ENCODE data around the gene FAM53B.
A peak's percentile ranks its signal among the peaks of the same experiment; 100 is the strongest.
"Not testable (repeated sequence)": the region's sequence is repeated elsewhere in the genome, so short reads cannot be mapped to it uniquely, and the experiment has no call there.

The FAM53B gene

DNA sequence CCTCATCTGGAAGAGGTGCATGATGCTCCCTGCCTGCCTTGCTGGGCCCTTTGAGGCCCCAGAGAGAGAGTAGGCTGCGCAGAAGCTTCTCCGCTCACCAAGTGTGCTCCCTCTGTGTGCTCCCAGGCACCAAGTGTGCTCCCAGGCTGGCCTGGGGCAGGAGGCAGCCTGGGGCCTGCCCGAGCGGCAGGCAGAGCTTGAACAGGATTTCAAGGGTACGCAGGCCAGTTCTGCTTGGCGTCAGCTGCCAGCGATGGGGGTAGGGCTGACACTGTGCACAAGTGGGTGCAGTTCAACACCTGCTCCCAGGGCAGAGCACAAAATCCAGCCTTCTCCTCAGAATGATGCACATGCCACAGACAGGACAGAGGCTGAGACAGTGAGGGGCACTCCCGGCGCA lies 119.7 kb downstream of the FAM53B start:
- no peak for DNase-seq

DNA sequence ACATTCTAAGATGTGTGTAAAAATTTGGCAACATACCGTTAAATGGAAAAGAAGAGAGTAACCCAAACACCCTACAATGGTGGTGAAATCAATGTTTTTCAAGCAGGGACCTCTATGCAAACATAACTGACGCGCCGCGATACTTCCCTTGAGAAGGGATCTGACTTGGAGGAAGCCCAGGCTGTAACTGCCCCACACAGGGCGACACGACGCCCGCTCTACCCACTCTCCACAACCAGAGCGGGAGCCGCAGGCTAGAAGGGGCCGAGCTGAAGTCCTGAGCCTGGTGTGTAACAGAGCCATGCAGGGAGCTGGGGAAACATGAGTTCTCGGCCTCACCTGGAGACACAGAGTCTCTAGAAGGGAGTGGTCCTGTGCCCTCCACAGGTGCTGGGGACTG lies 120.2 kb downstream of the FAM53B start:
- no peak for DNase-seq

DNA sequence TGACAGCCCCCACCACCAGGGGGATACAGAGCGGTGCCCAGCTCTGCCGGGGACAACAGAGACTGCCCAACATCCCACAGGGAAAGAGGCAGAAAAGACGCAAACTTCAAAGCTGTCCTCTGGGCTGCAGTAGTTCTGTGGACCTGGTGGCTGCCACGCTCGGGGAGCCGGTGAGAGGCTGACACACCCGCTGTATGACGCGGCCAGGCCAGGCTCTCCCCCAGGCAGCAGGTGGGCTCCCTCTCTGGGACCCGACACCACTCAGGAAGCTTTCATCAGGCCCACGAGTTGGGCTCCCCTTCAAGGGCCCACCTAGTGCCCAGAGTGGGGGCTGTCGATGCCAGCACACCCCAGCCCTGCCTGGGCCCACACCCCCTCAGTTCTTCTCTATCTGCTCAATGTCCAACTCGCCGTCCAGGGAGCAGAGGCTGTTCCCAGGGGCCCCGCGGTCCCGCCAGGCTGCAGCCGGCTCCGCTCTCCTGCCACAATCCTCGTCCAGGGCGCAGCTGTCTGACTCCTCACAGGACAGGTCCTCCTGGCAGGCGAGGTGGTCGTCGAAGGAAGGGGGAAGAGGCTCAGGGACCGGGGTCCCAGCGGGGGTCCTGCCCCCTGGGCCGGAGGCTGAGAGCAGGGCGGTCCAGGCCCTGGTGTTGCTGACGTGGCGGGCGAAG lies 121.2 kb downstream of the FAM53B start:
- no peak for DNase-seq

DNA sequence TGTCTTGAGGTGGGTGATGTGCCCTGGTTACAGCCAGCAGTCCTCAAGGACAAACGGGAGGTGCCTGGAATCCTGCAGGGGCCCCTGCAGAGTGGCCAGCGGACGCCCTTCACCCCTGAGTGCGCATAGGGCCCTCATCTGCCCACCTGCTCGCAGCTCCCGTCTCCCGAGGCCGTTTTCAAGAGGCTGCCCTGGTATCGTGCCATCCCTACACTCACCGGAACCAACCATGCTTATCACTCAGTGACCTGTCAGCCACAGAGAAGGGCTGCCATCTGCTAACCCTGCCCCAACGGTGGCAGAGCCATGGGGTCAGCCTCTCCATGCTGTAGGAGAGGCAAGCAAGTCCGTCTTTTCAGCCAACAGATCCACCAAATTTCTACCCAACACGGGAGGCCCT lies 122.0 kb downstream of the FAM53B start:
- DNase-seq: no peak

DNA sequence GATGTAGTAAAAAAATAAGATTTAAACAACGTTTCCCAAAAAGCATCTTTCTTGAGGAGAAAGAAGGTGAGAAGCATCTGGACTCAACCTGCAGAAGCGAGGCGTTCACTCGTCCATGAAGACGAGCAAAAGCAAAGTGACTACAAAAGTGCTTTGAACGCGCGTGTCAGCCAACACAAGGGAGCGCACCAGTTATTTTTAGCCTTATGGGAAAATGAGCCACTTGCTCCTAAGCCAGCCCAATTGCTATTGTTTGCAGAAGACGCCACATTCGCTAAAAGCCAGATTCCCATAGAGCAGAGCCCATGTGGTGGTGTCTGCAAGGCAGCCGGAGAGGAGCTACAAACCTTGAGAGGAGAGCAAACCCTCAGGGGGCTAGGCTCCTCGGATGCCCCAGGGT lies 122.5 kb downstream of the FAM53B start:
- no peak for DNase-seq

DNA sequence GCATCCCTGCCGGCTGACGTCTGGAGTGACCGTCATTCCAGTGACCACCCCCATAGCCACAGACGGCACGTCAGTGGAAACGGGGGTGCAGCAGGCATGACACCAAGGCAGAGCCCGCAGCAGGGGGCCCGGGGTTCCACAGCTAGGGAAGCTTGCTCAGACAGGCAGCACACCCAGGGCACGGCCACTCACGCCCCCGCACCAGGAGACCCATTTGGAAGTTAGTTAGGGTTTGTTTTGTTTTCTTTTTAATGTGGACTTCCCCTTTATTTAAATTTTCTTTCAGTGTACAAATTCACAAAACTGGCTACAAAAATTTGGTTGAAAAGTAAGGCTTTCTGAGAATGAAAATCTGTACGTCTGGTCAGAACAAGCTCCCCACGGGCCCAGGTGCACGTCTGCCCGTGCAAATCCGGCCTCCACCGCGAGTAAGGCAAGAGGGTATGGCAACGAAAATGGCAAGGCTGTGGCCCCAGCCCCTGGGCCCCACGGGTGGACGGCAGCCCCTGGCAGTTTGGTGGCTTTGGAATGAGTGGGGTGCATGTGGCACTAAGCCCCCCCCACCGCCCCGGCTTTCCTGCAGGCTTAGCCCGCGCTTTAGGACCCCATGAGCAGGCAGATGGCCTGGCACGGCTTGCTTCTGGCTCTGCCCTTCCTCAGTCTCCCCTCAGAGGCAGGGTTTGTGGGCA lies 124.2 kb downstream of the FAM53B start:
- peak in 1 of 2 donors; percentile 25 for DNase-seq

DNA sequence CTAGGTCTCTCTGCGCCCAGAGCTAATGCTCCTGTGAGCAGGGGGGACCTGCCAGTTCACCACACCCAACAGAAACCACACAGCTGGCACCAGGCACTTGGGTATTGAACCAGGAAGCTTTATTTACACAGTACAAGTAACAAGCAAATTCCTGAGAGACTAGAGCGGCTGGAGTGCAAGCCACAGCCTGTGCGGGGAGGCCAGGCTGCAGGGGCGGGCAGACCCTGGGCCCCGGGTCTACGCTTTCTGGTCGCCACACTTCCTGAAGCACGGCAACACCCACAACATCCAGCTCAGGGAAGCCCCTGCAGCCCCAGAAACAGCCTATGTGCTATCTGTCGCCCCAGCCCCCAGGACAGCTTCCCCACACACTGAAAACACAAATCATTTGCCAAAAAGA lies 125.0 kb downstream of the FAM53B start:
- DNase-seq: peak; percentile 29 to 64

DNA sequence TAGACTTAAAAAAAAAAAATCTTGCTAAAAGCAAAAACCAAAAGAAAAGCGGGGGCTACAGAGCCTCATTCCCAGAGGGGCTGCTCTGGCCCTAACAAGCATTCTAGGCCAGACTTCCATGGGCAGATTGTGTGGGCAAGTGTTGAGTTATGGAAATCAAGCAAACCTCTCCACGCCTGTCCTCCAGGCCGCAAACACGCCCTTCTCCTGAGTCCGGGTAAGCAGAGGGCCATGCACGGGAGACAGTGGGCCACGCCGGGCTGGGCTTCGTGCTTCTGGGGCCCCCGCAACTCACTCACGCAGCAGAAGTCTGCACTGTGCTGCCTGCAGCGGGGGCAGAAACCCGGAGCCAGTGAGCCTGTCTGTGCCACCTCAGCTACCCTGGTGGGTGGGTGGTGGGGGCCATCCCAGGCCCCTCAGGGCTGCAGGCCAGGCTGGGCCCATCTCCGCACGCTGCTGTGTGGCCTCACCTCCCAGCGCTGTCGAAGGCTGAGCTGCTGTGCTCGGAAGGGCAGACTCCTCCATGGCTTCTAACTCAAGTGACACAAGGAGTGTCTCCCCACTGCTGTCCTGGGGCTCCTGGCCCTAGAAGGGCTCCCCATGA lies 125.6 kb downstream of the FAM53B start:
- DNase-seq: no peak

DNA sequence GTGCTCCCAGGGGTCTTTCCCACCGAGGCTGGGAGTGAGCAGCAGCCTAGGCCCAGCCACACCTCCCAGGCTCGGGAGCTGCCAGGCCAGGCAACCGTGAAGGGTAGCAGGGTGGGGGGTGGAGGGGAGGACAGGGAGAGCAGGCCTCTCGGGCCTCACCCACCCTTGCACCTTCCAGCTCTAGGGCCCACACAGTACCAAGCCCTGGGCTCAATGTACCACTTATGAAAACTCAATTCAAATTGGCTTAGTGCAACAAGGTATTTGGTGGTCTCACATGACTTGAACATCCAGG lies 127.4 kb downstream of the FAM53B start:
- DNase-seq: no peak

DNA sequence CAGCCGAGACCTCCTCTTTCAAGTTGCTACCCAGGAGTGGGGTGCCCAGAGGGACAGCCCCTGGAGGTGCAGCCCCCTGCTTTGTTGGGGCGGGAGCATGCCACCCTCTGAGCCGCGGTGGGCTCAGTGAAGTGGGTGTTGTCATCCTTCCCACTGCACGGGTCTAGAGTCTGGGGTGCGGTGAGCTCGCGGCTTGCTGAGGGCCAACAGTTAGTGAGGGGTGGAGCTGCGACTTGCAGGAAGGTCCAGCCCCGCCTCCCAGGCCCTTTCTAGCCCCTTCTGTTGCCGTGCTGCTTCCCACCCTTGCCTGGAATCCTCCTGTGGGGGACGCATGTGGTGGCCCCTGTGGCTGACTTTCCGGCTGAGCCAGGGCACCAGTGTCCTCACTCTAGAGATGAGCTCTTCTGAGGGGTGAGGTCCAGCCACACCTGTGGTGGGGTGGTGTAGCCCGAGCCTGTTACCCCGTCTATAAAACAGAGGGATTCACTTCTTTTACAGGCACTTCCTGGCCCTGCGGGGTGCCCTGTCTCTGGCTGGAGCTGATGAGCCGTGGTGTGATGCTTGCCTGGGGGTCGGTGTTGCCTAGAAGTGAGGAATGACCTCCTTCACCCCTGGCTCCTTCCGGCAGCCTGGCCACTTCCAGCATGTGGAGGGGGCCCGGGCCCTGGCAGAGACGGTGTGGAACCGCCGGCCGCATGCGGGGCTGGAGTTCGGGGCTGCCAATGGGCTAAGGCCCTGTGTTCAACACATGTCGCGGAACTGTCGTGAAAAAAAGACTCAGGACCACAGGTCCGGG lies 127.9 kb downstream of the FAM53B start:
- peak; percentile 38 for DNase-seq

DNA sequence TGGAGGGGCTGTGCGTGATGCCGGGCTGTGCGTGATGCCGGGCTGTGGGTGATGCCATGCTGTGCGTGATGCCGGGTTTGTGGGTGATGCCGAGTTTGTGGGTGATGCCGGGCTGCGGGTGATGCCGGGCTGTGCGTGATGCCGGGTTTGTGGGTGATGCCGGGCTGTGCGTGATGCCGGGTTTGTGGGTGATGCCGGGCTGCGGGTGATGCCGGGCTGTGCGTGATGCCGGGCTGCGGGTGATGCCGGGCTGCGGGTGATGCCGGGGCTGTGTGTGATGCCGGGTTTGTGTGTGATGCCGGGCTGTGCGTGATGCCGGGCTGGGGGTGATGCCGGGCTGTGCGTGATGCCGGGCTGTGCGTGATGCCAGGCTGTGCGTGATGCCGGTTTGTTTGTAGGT lies 128.9 kb downstream of the FAM53B start:
- no peak for DNase-seq

DNA sequence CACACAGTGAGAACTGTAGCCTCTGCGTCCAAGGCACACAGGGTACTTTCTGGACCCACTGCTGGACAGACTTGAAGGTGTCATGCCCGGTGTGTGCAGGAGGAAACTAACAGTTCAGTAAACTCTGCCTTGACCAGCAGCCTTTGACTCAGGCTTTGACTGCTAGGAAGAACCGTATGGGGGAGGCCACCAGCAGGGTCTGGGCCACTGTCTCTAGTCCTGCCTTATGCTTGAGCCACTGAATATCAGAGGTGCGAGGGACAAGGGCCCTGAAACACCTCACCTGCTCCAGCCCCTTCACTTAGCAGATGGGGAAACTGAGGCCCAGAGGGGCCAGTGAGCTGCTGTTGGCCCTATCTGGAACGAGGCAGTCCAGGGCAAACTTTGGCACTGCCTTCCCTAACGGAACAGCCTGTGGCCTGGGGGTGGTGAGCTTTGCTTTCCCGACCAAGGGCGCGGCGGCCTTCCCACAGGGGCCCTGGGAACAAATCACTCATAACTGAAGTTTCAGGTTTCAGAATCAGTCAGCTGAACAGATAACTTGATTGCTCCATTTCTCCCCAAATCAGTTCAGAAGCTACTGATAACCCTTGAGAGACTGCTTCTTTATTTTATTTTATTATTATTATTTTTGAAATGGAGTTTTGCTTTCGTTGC lies 130.0 kb downstream of the FAM53B start:
- no peak for DNase-seq

DNA sequence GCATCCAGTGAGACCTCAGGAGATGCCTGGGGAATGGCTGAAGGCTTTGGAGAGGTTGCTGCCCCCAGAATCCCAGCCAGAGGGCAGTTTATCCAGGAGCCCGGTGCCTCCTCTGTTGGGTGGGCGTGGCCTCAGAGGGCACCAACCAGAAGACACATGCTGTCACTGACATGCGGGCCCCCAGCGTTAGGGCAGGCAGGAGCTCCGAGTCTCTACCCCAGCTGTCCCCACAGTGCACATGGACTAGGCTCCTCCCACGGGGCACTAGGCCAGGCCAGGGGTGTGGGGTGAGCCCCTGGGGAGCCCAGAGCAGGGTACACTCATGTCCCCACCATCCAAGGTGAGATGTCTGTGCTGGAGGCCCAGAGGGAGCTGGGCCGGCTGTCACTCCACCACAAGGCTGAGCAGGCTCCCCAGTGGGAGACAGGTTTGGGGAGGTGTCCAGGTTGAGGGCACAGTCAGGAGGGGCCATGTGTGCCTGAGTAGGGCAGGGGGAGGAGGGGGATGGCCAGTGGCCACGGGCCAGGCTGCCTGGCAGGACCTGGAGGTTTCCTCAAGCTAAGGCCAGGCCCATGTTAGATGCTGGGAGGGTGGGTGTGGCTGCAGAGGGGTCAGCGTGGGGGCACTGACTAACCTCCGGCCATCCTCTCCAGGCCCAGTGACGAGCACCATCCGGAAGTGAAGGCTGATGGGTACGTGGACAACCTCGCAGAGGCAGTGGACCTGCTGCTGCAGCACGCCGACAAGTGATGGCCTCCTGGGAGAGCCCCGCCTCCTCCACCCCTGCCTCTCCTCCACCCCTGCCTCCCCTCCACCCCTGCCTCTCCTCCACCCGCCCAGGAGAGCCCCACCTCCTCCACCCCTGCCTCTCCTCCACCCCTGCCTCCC lies 131.3 kb downstream of the FAM53B start:
- DNase-seq: peak; percentile 44 to 49

DNA sequence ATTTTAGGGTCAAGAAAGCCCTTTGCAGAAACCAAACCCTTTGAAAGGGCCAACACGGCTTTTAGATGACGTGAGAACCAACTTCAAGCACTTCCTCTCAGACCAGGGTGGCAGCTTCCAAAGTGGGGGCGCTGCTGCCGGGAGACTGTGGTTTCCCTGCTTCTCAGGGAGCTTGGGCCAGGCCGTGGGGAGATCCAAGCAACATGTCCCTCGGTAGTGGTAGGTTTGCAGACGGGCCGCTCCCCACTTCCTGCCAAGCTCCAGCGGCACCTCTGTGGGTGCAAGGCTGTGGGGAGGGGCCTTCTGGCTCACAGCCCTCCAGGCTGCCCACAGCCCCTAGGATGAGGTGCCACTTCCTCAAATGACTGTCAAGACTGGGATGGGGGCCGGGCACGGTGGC lies 132.4 kb downstream of the FAM53B start:
- peak; percentile 58 to 66 for DNase-seq

DNA sequence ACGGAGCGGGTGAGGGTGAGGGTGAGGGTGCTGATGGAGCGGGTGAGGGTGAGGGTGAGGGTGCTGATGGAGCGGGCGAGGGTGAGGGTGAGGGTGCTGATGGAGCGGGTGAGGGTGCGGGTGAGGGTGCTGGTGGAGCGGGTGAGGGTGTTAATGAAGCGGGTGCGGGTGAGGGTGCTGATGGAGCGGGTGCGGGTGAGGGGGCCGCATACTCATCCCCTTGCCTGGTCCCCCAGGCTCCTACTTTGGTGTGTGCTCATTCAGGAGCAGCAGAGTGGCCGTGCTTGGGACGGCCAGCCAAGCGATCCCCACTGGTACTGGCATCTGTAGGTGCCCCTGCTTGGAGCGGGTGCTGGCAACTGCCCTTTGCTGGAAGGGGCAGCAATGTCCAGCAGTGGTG lies 133.3 kb downstream of the FAM53B start:
- not testable (repeated sequence) for DNase-seq

DNA sequence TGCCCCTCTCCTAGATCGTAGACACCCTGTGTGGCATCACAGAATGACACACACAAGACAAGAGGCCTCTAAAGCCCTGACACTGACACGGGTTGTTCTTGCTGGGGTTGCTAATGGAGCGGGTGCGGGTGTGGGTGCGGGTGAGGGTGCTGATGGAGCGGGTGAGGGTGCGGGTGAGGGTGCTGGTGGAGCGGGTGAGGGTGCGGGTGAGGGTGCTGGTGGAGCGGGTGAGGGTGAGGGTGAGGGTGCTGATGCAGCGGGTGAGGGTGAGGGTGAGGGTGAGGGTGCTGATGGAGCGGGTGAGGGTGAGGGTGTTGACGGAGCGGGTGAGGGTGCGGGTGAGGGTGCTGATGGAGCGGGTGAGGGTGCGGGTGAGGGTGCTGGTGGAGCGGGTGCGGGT lies 134.0 kb downstream of the FAM53B start:
- DNase-seq: not testable (repeated sequence)

DNA sequence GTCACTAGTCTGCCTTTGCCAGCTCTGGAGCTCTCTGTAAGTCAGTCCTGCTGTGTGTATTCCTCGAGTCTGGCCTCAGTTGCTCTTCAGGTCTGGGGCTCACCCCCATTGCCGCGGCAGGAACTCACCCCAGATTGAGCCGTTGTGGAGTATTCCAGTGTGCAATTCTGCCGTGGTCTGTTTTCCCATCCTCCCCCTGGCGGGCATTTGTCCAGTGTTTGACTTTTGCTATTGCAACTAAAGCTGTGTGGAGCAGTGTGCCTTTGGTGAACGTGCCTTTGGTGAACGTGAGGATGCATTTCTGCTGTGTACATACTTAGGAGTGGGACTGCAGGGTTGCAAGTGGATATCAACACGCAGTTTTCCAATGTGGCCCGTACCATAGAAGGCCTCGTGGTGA lies 134.5 kb downstream of the FAM53B start:
- no peak for DNase-seq

DNA sequence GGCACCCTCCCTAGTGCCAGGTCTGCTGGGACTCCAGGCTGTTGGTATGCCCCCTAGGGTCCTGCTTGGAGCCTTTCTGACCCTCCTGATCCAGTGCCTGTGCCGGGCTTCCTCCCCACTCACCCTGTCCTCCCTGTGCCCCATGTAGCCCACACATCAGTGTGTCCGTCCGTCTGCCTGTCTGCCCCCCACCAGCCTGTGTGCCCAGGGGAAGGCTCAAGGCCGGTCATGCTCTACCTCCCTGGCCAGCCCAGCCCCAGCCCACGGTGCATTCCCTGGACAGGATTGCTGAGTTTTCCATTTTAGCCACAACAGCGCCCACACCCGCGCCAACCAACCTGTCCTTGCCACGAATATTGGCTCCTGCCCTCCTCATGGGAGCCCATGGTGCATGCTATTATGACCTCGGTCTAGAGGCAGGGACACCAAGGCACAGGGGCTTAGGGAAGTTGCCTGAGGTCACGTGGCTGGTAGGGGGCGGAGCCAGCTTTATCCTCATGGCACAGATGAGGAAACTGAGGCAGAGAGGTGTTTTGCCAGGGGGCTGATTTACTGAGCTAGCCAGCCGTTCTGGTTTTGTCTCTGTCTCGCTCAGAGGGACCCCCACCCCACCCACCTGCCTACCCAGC lies 136.0 kb downstream of the FAM53B start:
- DNase-seq: no peak

DNA sequence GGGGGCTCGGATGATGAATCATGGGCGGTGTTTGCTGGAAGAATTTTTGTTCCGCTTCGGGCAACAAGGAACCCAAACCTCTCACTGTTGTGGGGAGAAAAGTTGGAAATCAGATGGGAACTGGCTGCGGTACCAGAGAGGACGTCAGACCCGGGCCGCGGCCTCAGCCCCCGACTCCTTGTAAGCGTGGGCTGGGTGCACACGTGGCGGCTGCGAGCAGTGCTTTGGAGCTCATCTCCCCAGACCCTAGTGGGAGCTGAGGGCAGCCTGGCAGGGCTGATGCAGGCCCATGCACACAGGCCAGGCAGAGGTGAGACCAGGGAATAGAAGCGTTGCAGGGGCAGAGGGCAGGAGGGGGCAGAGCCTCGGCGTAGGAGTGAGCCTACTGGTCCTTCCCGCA lies 136.5 kb downstream of the FAM53B start:
- DNase-seq: no peak

DNA sequence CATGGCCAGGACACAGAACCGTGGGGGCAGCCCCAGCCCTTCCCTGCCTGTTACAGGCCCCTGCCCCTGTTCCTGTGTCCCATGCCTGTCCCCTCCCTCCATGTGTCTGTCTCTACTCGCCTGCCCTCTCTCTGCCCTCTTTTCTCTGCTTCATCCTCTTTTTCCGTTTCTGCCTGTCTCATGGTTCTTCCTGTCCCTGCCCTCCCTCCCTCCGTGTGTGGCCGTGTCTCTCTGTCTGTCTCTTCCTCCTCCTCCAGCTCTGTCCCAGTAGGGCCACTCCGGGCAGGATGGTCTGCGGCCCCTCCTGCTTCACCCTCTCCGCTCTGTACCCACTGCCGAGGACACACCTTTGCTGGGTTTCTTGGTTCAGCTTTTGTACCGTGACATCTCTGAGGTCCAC lies 137.4 kb downstream of the FAM53B start:
- no peak for DNase-seq

All from CD4-positive, alpha-beta T cell treated with Interleukin-1 beta for 1 hour (primary cell).